A673 (cell line): ENCODE measurements around the gene TUT7. TPM values are rescaled to one million over a fixed set of nuclear protein-coding genes. Genes with fewer than 3 reads are reported as not detected.

Experiments used
- BruUV-seq: library from RNA; stranded (reverse); fragments of 400-500 nt; replicated peaks from 2 replicates; lab custom pipeline; 2021; lab: Mats Ljungman, UMichigan
- CTCF ChIA-PET: fragments of 300-600 bp; sonication (Branson Sonifier 250); formaldehyde crosslinking; loops from one replicate; lab custom pipeline; 2022; ENCODE audit warnings: antibody characterized with exemption; lab: Charles Lee
- POLR2A ChIA-PET: fragments of 300-600 bp; sonication (Branson Sonifier 250); formaldehyde crosslinking; loops from one replicate; lab custom pipeline; 2022; ENCODE audit warnings: antibody characterized with exemption; ENCODE audit not compliant: low non-redundant PET; lab: Charles Lee
- DNase-seq: peaks from one replicate; pipeline ENCODE4 v3.0.0-alpha.2; 2015; ENCODE audit warnings: low spot score
- H3K27ac ChIP-seq: fragments of 200-600 bp; sonication (generic); 2 replicates; pipeline ENCODE4 v1.5.1; 2016; ENCODE audit warnings: mixed run types, low read depth, mild to moderate bottlenecking, mixed read lengths, antibody characterized with exemption, low read length; ENCODE audit not compliant: poor library complexity, severe bottlenecking
- H3K27me3 ChIP-seq: fragments of 200-600 bp; sonication (generic); replicated peaks from 2 replicates; pipeline ENCODE4 v1.6.1; 2017; ENCODE audit warnings: mixed run types, low read depth, mild to moderate bottlenecking, mixed read lengths, antibody characterized with exemption, low read length; ENCODE audit not compliant: insufficient read depth, poor library complexity
- H3K36me3 ChIP-seq: fragments of 200-600 bp; sonication (generic); 2 replicates; pipeline ENCODE4 v1.6.1; 2016; ENCODE audit warnings: mixed run types, mild to moderate bottlenecking, mixed read lengths, antibody characterized with exemption, low read length; ENCODE audit not compliant: insufficient read depth, poor library complexity, severe bottlenecking
- H3K4me1 ChIP-seq: fragments of 200-600 bp; sonication (generic); 2 replicates; pipeline ENCODE4 v1.6.1; 2017; ENCODE audit warnings: mixed run types, mild to moderate bottlenecking, mixed read lengths, antibody characterized with exemption, low read length; ENCODE audit not compliant: insufficient read depth, poor library complexity, severe bottlenecking
- H3K4me3 ChIP-seq: fragments of 200-600 bp; sonication (generic); 2 replicates; pipeline ENCODE4 v1.5.1; 2016; ENCODE audit warnings: low read depth, mixed run types, mild to moderate bottlenecking, mixed read lengths, low read length; ENCODE audit not compliant: poor library complexity, severe bottlenecking
- H3K9me3 ChIP-seq: fragments of 200-600 bp; sonication (generic); 2 replicates; pipeline ENCODE4 v1.6.1; 2016; ENCODE audit warnings: mixed run types, low read depth, mild to moderate bottlenecking, mixed read lengths, antibody characterized with exemption, low read length; ENCODE audit not compliant: poor library complexity, severe bottlenecking
- EZH2 ChIP-seq: fragments of 200-600 bp; sonication (generic); IDR thresholded peaks from 2 replicates; pipeline ENCODE4 v1.6.1; 2017; ENCODE audit warnings: borderline replicate concordance, low read depth, mild to moderate bottlenecking, mixed read lengths, antibody characterized with exemption, low read length; ENCODE audit not compliant: poor library complexity, severe bottlenecking
- intact Hi-C: fragments of 100-400 bp; cut with micrococcal nuclease; formaldehyde crosslinking; loops from one replicate; pipeline ENCODE4 v1.10.0; 2022; ENCODE audit not compliant: unreplicated experiment
- total RNA-seq: library from RNA; stranded (reverse); gene quantifications from 2 replicates; pipeline ENCODE4 v1.2.3, GENCODE V29; 2021
- TF ChIP-seq, protein P1 (sequence below): fragments of 300-800, 200-600 bp; sonication (generic); conservative IDR thresholded peaks from 2 replicates; pipeline ENCODE4 v1.5.1; 2017; ENCODE audit warnings: low read depth, mild to moderate bottlenecking, antibody characterized with exemption, low read length, moderate library complexity, mixed read lengths

The TUT7 gene
- total RNA-seq, 1 experiment from 2014 or later = 22.7 TPM

DNA sequence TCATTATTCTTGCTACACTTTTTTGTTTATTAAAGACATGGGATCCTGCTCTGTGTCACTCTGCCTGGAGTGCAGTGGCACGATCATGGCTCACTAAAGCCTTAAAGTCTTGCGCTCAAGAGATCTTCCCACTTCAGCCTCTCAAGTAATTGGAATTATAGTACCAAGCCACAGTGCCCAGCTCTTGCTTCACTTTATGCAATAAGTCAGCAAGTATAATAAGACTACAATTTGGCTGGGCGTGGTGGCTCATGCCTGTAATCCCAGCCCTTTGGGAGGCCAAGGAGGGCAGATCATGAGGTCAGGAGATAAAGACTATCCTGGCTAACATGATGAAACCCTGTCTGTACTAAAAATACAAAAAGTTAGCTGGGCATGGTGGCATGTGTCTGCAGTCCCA is 100.6 kb downstream of the TUT7 start:
- no TSS peak for BruUV-seq
- POLR2A ChIA-PET = interaction anchor here (0.5 kb wide), 1 partner anchor 39 kb away, joined by 18 read pairs; no protein-coding TSS in a partner anchor
- no peaks in the 10 kb centered on the region for H3K9me3 ChIP-seq
- no peak for TF ChIP-seq EZH2
- TF ChIP-seq, protein P1, sequence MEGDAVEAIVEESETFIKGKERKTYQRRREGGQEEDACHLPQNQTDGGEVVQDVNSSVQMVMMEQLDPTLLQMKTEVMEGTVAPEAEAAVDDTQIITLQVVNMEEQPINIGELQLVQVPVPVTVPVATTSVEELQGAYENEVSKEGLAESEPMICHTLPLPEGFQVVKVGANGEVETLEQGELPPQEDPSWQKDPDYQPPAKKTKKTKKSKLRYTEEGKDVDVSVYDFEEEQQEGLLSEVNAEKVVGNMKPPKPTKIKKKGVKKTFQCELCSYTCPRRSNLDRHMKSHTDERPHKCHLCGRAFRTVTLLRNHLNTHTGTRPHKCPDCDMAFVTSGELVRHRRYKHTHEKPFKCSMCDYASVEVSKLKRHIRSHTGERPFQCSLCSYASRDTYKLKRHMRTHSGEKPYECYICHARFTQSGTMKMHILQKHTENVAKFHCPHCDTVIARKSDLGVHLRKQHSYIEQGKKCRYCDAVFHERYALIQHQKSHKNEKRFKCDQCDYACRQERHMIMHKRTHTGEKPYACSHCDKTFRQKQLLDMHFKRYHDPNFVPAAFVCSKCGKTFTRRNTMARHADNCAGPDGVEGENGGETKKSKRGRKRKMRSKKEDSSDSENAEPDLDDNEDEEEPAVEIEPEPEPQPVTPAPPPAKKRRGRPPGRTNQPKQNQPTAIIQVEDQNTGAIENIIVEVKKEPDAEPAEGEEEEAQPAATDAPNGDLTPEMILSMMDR = no peak
- H3K36me3 ChIP-seq = no peaks in the 10 kb centered on the region
- intact Hi-C loops = no loop called here
- no peak for DNase-seq
- no peak overlapping the region for H3K4me3 ChIP-seq
- no peaks in the 10 kb centered on the region for H3K27me3 ChIP-seq
- H3K4me1 ChIP-seq = no peaks in the 10 kb centered on the region
- H3K27ac ChIP-seq = no peak overlapping the region
- CTCF ChIA-PET = no interaction called here

DNA sequence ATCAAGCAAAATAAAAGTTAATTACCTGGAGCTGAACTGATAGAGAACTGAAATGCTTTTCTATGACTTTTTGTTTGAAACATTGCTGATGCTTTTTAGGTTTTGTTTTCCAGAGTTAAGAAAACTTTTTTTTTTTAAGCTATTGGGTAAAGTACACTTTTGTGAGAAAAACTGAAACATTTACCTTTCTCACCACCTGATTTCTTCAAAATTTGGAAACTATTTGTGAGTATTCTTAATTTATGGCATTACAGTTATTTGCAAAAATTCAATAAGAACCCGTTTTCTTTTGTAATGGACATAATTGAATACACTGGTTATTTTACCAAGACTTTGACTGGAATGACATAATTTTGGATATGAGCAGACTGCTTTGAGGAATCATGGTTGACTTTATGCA is 101.3 kb downstream of the TUT7 start:
- intact Hi-C loops = no loop called here
- Histone ChIP-seq H3K4me3 (no peak overlapping the region), H3K36me3 (no peaks in the 10 kb centered on the region), H3K4me1 (no peaks in the 10 kb centered on the region), H3K27ac (no peak overlapping the region), H3K27me3 (no peaks in the 10 kb centered on the region), H3K9me3 (no peaks in the 10 kb centered on the region)
- BruUV-seq = no TSS peak
- TF ChIP-seq, protein P1 = no peak
- TF ChIP-seq EZH2 = no peak
- no peak for DNase-seq
- POLR2A ChIA-PET = no interaction called here
- CTCF ChIA-PET = no interaction called here

GRCh38 chr9:86250123-86250522 is 104.1 kb downstream of the TUT7 start:
- ChIA-PET POLR2A (no interaction called here), CTCF (no interaction called here)
- H3K4me1 ChIP-seq = no peaks in the 10 kb centered on the region
- DNase-seq = no peak
- no TSS peak for BruUV-seq
- H3K27me3 ChIP-seq = no peaks in the 10 kb centered on the region
- H3K27ac ChIP-seq = no peak overlapping the region
- intact Hi-C loops = no loop called here
- H3K36me3 ChIP-seq = no peaks in the 10 kb centered on the region
- H3K4me3 ChIP-seq = no peak overlapping the region
- no peaks in the 10 kb centered on the region for H3K9me3 ChIP-seq
- no peak for TF ChIP-seq EZH2
- TF ChIP-seq, protein P1 = no peak
